ENCODE data around the gene EZH2.

DNA sequence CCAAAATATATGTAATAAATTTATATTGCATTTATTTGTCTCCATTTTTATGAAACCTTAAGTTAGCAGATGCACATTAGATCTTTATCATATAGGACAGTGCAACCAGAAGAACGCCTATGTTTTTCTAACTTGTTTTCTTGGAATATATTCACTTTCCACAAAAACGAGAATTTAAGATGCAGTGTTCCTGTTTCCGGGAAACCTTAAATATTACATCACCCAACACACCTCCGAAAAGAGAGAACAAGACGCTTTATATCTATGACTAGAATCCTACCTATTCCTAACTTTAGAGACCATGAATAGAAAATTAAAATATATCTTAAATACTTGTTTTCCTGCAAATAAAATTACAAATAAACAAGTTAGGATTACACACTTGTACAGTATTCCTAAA is 1.9 kb downstream of the EZH2 start:
- no peak for TF ChIP-seq PREB (CRISPR knock-in tag; IDR thresholded peaks at IDR 0.05; ENCODE audit: borderline replicate concordance)
- TF ChIP-seq, protein P1, sequence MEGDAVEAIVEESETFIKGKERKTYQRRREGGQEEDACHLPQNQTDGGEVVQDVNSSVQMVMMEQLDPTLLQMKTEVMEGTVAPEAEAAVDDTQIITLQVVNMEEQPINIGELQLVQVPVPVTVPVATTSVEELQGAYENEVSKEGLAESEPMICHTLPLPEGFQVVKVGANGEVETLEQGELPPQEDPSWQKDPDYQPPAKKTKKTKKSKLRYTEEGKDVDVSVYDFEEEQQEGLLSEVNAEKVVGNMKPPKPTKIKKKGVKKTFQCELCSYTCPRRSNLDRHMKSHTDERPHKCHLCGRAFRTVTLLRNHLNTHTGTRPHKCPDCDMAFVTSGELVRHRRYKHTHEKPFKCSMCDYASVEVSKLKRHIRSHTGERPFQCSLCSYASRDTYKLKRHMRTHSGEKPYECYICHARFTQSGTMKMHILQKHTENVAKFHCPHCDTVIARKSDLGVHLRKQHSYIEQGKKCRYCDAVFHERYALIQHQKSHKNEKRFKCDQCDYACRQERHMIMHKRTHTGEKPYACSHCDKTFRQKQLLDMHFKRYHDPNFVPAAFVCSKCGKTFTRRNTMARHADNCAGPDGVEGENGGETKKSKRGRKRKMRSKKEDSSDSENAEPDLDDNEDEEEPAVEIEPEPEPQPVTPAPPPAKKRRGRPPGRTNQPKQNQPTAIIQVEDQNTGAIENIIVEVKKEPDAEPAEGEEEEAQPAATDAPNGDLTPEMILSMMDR (IDR thresholded peaks at IDR 0.05): no peak
- TF ChIP-seq, protein P2, sequence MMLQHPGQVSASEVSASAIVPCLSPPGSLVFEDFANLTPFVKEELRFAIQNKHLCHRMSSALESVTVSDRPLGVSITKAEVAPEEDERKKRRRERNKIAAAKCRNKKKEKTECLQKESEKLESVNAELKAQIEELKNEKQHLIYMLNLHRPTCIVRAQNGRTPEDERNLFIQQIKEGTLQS (CRISPR knock-in tag; conservative IDR thresholded peaks at IDR 0.05): no peak
- no peak for TF ChIP-seq NR1H2 (CRISPR knock-in tag; IDR thresholded peaks at IDR 0.05)
- no peak for TF ChIP-seq ELF4 (CRISPR knock-in tag; IDR thresholded peaks at IDR 0.05; ENCODE audit: low read depth)
- no peak for TF ChIP-seq ZNF232 (CRISPR knock-in tag; IDR thresholded peaks at IDR 0.05)
- TF ChIP-seq RELA (CRISPR knock-in tag; IDR thresholded peaks at IDR 0.05; ENCODE audit: borderline replicate concordance): no peak
- TF ChIP-seq MYBL2 (CRISPR knock-in tag; IDR thresholded peaks at IDR 0.05): no peak
- TF ChIP-seq NR3C1 (CRISPR knock-in tag; conservative IDR thresholded peaks at IDR 0.05; ENCODE audit: low read depth): no peak
- TF ChIP-seq MXD4 (CRISPR knock-in tag; IDR thresholded peaks at IDR 0.05; ENCODE audit: borderline replicate concordance): no peak
- no peak for TF ChIP-seq ARID4B (CRISPR knock-in tag; IDR thresholded peaks at IDR 0.05; ENCODE audit: borderline replicate concordance)
- TF ChIP-seq, protein P3, sequence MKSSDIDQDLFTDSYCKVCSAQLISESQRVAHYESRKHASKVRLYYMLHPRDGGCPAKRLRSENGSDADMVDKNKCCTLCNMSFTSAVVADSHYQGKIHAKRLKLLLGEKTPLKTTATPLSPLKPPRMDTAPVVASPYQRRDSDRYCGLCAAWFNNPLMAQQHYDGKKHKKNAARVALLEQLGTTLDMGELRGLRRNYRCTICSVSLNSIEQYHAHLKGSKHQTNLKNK (CRISPR knock-in tag; IDR thresholded peaks at IDR 0.05): no peak
- no peak for TF ChIP-seq USF2 (CRISPR knock-in tag; IDR thresholded peaks at IDR 0.05)
- no peak for TF ChIP-seq ZNF138 (CRISPR knock-in tag; conservative IDR thresholded peaks at IDR 0.05)
